Astrocyte of the cerebellum (primary cell): ENCODE measurements around the gene VPS50.
A peak's percentile ranks its signal among the peaks of the same experiment; 100 is the strongest.
"Not testable (repeated sequence)": the region's sequence is repeated elsewhere in the genome, so short reads cannot be mapped to it uniquely, and the experiment has no call there.

Source experiments
- DNase-seq: peaks from one replicate; pipeline ENCODE4 v3.0.0-alpha.2; 2011; ENCODE audit warnings: low read depth
- H3K4me3 ChIP-seq: 2 replicates; pipeline ENCODE4 v1.5.1; 2011; ENCODE audit warnings: mild to moderate bottlenecking, low read depth, low read length, moderate library complexity
- in situ Hi-C: cut with HindIII; loops from 2 replicates; pipeline ENCODE4 v1.10.0; 2017; ENCODE audit warnings: low sequenced_read_pairs
- TF ChIP-seq, protein P1 (sequence below): IDR thresholded peaks from 2 replicates; pipeline ENCODE4 v1.5.1; 2012; ENCODE audit warnings: low read length, low read depth, moderate library complexity, mild to moderate bottlenecking; ENCODE audit errors: missing control alignments

Gene VPS50

DNA sequence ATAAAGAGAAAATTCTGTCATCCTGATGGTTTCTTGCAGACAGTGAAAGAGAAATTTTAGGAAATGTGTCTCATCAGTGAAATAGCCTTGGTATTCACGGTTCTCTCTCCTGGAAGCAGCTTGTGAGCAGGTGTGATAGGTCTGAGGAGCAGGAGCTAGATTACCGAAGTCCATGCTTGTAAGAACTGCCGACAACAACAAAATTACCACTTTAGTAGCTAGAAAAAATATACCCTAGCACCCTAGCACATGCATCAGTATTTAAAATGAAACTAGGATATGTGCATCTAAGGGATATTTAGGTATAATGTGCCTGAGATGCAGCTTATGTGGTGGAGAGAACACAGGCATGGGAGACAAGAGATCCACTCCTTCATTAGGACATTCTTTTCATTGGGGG is 82.3 kb downstream of the VPS50 start:
- no peak for DNase-seq
- TF ChIP-seq, protein P1, sequence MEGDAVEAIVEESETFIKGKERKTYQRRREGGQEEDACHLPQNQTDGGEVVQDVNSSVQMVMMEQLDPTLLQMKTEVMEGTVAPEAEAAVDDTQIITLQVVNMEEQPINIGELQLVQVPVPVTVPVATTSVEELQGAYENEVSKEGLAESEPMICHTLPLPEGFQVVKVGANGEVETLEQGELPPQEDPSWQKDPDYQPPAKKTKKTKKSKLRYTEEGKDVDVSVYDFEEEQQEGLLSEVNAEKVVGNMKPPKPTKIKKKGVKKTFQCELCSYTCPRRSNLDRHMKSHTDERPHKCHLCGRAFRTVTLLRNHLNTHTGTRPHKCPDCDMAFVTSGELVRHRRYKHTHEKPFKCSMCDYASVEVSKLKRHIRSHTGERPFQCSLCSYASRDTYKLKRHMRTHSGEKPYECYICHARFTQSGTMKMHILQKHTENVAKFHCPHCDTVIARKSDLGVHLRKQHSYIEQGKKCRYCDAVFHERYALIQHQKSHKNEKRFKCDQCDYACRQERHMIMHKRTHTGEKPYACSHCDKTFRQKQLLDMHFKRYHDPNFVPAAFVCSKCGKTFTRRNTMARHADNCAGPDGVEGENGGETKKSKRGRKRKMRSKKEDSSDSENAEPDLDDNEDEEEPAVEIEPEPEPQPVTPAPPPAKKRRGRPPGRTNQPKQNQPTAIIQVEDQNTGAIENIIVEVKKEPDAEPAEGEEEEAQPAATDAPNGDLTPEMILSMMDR: no peak
- no peak overlapping the region for H3K4me3 ChIP-seq
- in situ Hi-C loops: no loop called here

DNA sequence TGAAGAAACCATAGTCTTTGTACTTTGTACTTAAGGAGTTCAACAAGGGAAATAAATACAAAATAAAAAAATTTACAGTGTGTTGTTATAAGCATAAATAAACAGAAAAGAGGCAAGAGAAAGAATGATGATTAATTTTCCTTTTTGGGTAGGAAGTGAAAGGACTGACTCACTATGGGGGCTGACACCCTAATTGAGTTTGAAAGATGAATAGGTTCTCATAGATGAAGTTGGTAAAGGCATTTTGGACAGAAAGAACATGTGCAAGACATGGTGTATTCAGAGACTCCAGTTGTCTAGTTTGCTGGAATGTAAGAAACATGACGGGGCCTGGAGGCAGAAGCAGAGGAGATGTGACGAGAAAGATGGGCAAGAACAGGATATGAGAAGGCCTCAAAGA is 83.7 kb downstream of the VPS50 start:
- in situ Hi-C loops: no loop called here
- H3K4me3 ChIP-seq: no peak overlapping the region
- TF ChIP-seq, protein P1: no peak
- DNase-seq: no peak

DNA sequence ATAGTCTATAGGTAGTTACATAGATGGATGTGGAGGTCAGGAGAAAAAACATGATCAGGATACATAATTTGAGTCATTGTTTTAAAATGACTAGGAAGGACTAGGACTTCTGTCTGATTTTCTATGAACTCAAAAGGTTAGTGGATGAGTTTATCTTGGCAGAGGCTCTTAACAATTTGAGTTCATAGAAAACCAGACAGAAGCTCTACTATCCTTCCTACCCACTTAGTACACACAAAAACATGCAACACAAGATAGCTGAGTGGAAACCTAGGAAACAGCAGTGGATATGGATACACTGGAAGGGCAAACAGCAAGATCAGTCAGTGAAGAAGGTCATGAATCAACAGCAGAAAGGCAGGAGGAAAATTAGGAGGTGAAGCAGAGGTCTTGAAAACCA is 84.6 kb downstream of the VPS50 start:
- no peak for DNase-seq
- in situ Hi-C loops: no loop called here
- TF ChIP-seq, protein P1: no peak
- no peak overlapping the region for H3K4me3 ChIP-seq

DNA sequence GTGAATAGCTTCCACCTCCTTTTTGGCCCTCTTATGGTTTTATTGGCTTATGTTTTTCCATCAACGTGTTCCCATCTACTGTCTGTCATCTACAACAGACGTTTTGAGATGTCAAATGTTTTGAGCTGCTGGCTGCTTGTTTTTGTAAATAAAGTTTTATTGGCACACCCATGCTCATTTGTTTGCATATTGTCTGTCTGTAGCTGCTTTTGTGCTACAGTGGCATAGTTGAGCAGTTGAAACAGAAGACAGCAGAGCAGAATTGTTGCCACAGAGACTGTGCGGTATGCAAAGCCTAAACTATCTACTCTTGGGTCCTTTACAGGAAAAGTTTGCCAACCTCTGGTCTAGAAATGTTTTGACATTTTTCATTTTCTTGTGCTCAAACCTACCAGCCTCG is 88.7 kb downstream of the VPS50 start:
- TF ChIP-seq, protein P1: no peak
- H3K4me3 ChIP-seq: no peak overlapping the region
- in situ Hi-C loops: no loop called here
- no peak for DNase-seq

DNA sequence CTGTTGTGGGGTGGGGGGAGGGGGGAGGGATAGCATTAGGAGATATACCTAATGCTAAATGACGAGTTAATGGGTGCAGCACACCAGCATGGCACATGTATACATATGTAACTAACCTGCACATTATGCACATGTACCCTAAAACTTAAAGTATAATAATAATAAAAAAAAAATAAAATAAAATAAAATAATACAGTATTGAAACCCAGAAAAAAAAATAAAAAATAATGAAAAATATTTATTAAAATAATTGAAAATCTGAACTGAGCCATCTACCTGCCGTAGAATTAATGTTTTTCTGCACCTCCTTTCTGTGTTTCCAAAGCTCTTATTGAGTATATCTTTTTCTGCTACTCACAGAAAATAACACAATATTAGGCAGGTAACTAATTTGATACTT is 94.1 kb downstream of the VPS50 start:
- H3K4me3 ChIP-seq, DNase-seq, in situ Hi-C loops: not testable (repeated sequence)

DNA sequence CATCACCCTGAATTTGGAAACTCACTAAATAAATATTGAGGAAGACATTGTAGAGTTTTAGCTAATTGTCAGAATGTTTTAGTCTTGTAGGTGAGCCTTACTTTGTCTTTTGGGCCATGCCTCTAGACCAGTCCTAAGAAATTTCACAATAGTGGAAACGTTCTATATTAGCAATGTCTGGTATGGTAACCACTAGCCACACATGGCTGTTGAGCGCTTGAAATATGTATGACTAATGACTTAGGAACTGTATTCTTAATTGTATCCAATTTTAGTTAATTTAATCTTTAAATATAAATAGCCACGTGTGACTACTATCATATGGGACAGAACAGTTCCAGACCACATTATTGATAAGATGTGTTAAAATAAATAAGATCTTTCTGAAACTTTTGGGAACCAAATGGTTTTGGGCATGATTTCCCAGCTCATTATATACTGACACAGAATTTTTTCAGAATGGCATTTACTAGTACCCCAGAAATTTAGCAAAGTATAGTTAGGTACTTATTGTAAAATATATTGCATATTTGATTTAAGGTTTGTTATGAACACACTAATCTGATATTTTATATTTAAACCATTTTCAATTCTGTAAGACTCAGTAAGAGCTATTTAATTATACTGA is 95.0 kb downstream of the VPS50 start:
- peak; percentile 84 for DNase-seq
- in situ Hi-C loops: no loop called here

DNA sequence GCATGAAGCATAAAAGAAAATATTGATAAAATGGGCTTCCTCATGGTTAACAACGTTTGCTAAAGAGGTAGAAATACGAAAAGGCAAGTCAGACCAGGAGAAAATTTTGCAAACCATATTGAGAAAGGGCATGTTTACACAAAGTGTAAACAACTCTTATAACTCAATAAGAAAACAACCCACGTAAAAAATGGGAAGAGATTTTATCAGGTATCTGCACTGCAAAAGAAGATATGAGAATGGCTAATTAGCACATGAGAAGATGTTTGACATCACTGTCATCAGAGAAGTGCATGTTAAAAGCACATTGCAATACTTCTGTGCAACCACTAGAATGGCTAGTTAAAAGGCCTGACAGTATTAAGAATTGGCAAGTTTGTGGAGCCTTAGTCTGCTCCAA is 99.5 kb downstream of the VPS50 start:
- no peak overlapping the region for H3K4me3 ChIP-seq
- TF ChIP-seq, protein P1: no peak
- in situ Hi-C loops: no loop called here
- no peak for DNase-seq

More for the DNA sequence above, 95.0 kb downstream of the VPS50 start:
- TF ChIP-seq, protein P1: no peak
- H3K4me3 ChIP-seq: no peak overlapping the region
